ENCODE data around the gene QTRT2. TPM values are rescaled to one million over a fixed set of nuclear protein-coding genes. Genes with fewer than 3 reads are reported as not detected.

QTRT2 gene
- total and polyA plus RNA-seq, 4 donors, result 4.3 to 11.3 (median 5.9) TPM

DNA sequence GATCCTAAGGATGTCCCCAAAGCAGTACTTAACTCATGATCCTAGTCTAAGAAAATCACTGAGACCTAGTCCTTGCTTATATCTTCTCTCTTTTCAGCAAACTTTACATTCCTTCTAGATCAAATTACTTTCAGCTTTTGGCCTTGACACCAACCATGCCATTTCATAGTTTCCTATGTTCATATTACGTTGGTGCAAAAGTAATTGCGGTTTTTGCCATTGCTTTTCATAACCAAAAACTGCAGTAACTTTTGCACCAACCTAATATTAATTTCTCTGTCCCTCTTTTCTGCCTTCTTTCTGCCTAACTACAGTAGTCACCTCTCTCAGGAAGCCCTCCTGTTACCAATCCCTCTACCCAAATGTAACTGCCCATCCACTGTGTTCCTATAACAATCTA is 37.1 kb upstream of the QTRT2 start (continued):
- no peak for TF ChIP-seq ATF3 (IDR thresholded peaks at IDR 0.05)
- TF ChIP-seq RXRA (IDR thresholded peaks at IDR 0.05), result no peak
- TF ChIP-seq CTCF (IDR thresholded peaks at IDR 0.05; ENCODE audit: low read depth, low read length, missing input control), result no peak
- no peak for TF ChIP-seq JUND (IDR thresholded peaks at IDR 0.05)
- no peak for TF ChIP-seq GABPA (IDR thresholded peaks at IDR 0.05 in 1 of 2, conservative IDR thresholded peaks at IDR 0.05 in 1 of 2)

- WGBS, result 90% methylated on average over 2 of the region's 2 CpGs
- DNase-seq (ENCODE audit: low spot score), result no peak
- no peak overlapping the region for H3K4me3 ChIP-seq (ENCODE audit: low read depth in 1 of 3, low read length in 3 of 3)
- no peaks in the 10 kb centered on the region for H3K27me3 ChIP-seq (ENCODE audit: control insufficient read depth in 4 of 4, insufficient read depth in 4 of 4, low read length in 3 of 4)
- no peak overlapping the region for H3K27ac ChIP-seq (ENCODE audit: low read depth in 1 of 2, low read length in 2 of 2)
- no peaks in the 10 kb centered on the region for H3K4me1 ChIP-seq (ENCODE audit: control insufficient read depth in 4 of 4, insufficient read depth in 4 of 4, low read length in 3 of 4)
- TF ChIP-seq FOXA1 (IDR thresholded peaks at IDR 0.05) (no peak), TAF1 (conservative IDR thresholded peaks at IDR 0.05) (no peak), MAX (IDR thresholded peaks at IDR 0.05) (no peak), NR2F2 (IDR thresholded peaks at IDR 0.05) (no peak), GABPA (IDR thresholded peaks at IDR 0.05 in 1 of 2, conservative IDR thresholded peaks at IDR 0.05 in 1 of 2) (no peak), HNF4G (IDR thresholded peaks at IDR 0.05) (no peak), YY1 (IDR thresholded peaks at IDR 0.05) (no peak)
- TF ChIP-seq, protein P1, sequence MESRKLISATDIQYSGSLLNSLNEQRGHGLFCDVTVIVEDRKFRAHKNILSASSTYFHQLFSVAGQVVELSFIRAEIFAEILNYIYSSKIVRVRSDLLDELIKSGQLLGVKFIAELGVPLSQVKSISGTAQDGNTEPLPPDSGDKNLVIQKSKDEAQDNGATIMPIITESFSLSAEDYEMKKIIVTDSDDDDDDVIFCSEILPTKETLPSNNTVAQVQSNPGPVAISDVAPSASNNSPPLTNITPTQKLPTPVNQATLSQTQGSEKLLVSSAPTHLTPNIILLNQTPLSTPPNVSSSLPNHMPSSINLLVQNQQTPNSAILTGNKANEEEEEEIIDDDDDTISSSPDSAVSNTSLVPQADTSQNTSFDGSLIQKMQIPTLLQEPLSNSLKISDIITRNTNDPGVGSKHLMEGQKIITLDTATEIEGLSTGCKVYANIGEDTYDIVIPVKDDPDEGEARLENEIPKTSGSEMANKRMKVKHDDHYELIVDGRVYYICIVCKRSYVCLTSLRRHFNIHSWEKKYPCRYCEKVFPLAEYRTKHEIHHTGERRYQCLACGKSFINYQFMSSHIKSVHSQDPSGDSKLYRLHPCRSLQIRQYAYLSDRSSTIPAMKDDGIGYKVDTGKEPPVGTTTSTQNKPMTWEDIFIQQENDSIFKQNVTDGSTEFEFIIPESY (IDR thresholded peaks at IDR 0.05), result no peak
- H3K9me3 ChIP-seq (ENCODE audit: control insufficient read depth in 4 of 4, low read length in 3 of 4), result no peaks in the 10 kb centered on the region
- H3K36me3 ChIP-seq (ENCODE audit: control insufficient read depth in 4 of 4, insufficient read depth in 3 of 4, low read depth in 1 of 4, low read length in 3 of 4), result no peaks in the 10 kb centered on the region
- H3K9ac ChIP-seq (ENCODE audit: low read depth in 1 of 2, low read length in 2 of 2), result no peak overlapping the region
Observed at GRCh38 chr3:114020907-114021306, 35.6 kb upstream of the QTRT2 start.

GRCh38 chr3:114022145-114022802 is 34.3 kb upstream of the QTRT2 start:
- Histone ChIP-seq H3K4me1 (ENCODE audit: control insufficient read depth in 4 of 4, insufficient read depth in 4 of 4, low read length in 3 of 4) (no peaks in the 10 kb centered on the region), H3K27me3 (ENCODE audit: control insufficient read depth in 4 of 4, insufficient read depth in 4 of 4, low read length in 3 of 4) (no peaks in the 10 kb centered on the region), H3K27ac (ENCODE audit: low read depth in 1 of 2, low read length in 2 of 2) (no peak overlapping the region), H3K9me3 (ENCODE audit: control insufficient read depth in 4 of 4, low read length in 3 of 4) (no peaks in the 10 kb centered on the region), H3K36me3 (ENCODE audit: control insufficient read depth in 4 of 4, insufficient read depth in 3 of 4, low read depth in 1 of 4, low read length in 3 of 4) (no peaks in the 10 kb centered on the region), H3K9ac (ENCODE audit: low read depth in 1 of 2, low read length in 2 of 2) (no peak overlapping the region), H3K4me3 (ENCODE audit: low read depth in 1 of 3, low read length in 3 of 3) (no peak overlapping the region)
- WGBS, result 91% methylated on average over 4 of the region's 4 CpGs
- TF ChIP-seq MAX (IDR thresholded peaks at IDR 0.05) (no peak), TAF1 (conservative IDR thresholded peaks at IDR 0.05) (no peak), EGR1 (IDR thresholded peaks at IDR 0.05; ENCODE audit: low read depth in 2 of 2) (no peak), HNF4A (conservative IDR thresholded peaks at IDR 0.05) (no peak), FOXA2 (IDR thresholded peaks at IDR 0.05) (no peak), RXRA (IDR thresholded peaks at IDR 0.05) (no peak), GABPA (IDR thresholded peaks at IDR 0.05 in 1 of 2, conservative IDR thresholded peaks at IDR 0.05 in 1 of 2) (no peak), HNF4G (IDR thresholded peaks at IDR 0.05) (no peak), ATF3 (IDR thresholded peaks at IDR 0.05) (no peak), RAD21 (IDR thresholded peaks at IDR 0.05) (no peak), YY1 (IDR thresholded peaks at IDR 0.05) (no peak), REST (IDR thresholded peaks at IDR 0.05) (no peak), NR2F2 (IDR thresholded peaks at IDR 0.05) (no peak), SP1 (IDR thresholded peaks at IDR 0.05) (no peak)
- TF ChIP-seq, protein P1 (IDR thresholded peaks at IDR 0.05), result no peak
- no peak for DNase-seq (ENCODE audit: low spot score)
